HG03354 (cell line): Measurements from ENCODE around the gene ITGB2.

Source experiments
- ATAC-seq: cut with Tn5 transposase; IDR thresholded peaks from one replicate; pipeline ENCODE4 v1.9.1; 2021; ENCODE audit warnings: mild to moderate bottlenecking; ENCODE audit not compliant: unreplicated experiment, poor library complexity, severe bottlenecking

Gene ITGB2

DNA sequence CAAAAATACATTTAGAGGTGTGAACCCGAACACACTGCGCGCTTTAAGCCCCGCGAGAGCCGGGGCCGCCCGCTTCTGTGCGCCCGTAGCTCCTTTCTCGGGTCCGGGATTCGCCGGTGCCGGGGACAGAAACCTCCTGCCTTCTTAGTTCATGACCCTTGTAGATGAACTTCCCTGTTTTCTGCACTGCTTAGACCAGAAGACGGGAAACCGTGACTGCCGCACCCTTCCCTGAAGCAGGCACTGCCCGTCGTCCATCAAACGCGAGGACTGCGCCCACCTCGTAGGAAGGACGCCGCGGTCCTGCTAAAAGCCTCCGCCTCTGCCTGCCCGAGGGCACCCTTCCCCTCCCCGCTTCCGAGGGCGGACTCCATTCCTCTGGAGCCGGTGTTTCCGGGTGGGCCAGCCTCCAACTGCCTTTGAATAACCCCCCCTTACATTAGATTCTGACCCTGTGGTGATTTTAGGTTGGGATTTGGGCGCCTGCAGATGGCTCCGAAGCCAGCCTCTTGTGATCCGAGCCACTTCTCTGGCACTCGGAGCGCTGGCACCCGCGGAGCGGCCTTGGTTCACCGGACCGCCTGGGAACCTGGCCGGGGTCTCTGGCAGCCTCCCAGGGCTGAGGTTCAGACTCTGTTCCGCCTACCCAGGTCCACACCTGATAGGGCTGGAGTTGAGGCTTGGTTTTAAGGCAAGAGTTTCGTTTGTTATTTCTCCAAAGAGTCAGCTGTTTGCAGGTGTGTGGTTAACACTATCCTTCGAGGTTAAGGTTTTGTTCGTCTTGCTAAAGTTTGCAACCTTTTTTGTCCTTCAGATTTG is 46.0 kb downstream of the ITGB2 start:
- peak; percentile 13 for ATAC-seq

DNA sequence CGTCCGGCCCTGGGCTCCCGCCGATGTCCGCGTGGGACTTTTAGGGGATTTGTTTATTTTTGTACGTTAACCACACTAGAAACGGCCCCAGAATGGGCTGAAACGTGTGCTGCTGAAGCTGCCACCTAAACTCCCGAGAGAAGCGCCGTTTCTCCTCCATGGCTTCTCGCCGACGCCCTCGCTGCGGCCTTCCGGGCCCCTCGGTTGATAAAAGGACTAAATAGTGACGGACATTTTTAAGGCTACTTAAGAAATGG is 46.5 kb downstream of the ITGB2 start:
- peak; percentile 2 for ATAC-seq

DNA sequence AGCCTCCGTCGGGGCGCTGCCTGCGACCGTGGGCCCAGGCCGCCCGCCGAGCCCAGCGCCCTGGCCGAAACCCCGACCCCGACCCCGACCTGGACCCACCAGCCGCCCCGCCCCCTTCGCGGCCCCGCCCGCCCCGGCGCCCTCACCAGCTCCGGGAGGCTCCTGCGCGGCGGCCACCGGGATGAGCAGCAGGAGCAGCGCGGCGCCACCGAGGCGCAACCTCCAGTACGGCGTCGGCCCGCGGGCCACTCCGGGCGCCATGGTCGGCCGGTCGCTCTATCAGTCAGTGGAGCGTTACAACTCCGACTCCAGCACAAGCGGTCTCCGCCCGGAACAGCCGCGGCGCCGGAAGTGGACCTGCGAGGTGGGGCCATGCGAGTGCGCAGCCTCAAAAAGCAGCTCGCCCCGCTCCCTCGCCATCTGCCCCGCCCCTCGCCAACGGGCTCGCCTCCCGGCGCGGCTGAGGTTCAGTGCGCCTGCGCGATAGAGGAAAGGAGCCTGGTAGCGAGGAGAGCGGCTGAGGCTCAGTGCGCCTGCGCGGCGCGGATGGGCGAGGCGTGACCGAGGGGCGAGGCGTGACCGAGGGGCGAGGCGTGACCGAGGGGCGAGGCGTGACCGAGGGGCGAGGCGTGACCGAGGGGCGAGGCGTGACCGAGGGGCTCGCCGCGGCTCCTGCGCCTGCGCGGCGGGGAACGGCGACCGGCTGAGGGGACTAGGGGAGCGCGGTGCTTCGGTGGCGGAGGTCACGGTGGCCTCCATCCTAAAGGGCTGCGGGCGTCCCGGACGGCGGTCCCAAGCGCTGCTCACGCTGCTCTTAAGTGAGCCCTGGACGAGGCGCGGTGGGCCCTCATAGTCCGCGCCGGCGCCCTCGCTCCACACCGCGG is 47.1 kb downstream of the ITGB2 start, which contains the start of gene PTTG1IP:
TSS of gene PTTG1IP (minus strand) at position 335 of the 884 bp plus-strand sequence. CDS start at position 261, 74 bp downstream.
- ATAC-seq = peak; percentile 76

DNA sequence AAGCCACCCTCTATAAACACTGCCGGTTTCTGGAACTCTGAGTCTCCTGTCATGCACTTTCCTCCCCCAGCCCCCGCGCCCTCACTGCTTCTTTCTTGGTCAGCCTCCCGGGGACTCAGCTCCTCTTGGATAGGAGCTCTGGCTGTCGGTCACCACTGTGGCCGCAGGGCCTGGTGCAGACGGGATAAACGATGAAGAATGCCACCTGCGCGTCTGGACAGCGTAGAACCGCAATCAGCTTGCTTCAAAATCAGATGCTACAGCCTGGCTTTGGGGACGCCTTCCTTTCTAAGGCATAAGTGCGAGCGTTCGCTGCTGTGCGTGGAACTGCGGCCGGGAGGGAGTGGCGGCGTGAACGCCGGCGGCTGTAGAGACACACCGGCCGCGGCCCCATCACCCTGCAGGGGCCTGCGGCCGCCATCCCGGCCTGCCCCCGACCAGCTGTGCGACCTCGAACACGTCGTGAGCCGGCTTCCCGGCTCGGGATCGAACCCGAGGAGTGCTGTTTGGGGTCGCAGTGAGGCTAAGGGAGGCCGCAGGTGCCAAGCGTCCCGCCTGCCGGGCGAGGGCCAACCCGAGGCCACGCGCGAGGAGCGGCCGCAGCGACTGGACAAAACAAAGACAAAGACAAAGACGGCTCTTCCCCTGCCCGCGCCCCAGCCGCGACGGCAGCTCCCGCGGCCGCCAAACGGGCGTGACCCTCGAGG is 47.9 kb downstream of the ITGB2 start:
- ATAC-seq = peak; percentile 3

DNA sequence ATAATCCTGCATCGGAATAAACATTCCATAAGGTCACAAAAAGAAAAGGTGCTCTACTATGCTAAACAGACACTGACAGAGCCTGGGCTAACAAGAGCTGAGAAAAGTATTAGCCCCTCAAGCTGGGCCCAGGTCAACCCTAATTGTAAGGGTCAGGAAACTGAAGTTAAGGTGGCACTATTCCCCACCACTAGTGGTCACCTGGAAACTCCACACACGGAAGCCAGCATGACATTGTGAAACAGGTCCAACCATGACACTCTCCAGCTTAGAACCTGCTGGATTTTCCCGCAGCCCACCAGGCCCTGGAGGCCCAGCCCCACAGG is 48.4 kb downstream of the ITGB2 start:
- ATAC-seq = no peak

DNA sequence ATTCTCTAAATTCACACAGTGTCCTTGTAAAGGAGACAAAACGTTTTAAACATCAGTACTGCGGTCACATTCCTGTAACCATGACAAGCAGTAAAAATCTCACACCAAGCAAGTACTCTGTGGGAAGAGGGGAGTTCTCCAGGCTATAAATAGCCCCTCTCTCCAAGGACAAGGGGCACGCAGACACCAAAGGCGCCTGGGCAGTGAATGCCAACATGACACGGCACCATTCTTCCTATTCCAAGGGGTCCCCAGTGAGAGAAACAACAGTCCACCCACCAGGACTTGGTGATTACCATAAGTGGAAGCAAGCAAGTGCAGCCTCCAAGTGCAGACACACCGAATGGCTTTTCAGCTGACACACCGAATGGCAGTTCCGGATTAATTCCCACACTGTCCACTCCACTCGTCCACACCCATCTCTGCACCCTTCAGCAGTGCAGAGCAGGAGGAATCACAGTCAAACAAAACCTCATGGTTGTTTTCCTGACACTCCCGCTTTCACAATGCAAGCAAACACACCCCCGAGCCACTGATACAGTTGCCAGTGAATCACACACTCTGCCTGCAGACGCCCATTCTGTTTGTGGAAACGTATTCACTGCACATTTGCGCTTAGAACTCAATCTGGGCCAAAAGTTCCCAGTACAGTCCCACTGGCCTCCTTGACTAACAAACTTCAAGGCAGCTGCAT is 49.0 kb downstream of the ITGB2 start:
- ATAC-seq = no peak

DNA sequence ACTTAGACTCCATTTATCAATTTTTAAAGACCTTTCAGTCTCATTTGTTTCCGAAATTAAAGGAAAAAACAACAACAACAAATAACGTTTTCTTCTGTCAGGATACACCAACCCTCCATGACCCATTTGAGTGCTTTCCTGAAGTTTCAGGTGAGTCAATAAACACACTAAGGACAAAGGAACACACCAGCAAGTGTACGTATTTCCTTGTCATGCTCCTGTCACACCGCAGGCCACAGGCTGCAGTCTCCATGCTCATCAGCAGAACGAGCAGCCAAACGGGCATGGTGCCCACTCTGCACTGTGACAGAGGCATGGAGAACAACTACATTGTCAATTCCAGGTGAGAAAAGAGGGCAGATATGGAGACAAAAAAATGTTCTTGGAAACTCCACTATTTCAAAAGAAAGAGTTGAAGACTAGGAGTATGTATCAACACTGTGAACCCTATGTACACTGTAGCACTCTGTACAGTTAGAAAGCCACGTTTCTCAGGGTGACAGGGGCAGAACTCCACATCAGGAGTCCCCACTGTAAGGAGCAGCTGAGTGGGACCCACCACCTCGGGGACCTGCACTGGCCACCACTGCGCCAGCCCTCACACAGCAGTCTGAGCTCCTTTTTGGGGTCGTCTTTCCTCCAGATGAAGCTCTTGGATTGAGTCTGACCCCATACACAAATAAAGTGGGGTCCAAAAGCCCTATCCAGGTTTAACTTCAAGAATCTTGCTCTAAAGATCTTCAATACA is 49.8 kb downstream of the ITGB2 start:
- no peak for ATAC-seq

DNA sequence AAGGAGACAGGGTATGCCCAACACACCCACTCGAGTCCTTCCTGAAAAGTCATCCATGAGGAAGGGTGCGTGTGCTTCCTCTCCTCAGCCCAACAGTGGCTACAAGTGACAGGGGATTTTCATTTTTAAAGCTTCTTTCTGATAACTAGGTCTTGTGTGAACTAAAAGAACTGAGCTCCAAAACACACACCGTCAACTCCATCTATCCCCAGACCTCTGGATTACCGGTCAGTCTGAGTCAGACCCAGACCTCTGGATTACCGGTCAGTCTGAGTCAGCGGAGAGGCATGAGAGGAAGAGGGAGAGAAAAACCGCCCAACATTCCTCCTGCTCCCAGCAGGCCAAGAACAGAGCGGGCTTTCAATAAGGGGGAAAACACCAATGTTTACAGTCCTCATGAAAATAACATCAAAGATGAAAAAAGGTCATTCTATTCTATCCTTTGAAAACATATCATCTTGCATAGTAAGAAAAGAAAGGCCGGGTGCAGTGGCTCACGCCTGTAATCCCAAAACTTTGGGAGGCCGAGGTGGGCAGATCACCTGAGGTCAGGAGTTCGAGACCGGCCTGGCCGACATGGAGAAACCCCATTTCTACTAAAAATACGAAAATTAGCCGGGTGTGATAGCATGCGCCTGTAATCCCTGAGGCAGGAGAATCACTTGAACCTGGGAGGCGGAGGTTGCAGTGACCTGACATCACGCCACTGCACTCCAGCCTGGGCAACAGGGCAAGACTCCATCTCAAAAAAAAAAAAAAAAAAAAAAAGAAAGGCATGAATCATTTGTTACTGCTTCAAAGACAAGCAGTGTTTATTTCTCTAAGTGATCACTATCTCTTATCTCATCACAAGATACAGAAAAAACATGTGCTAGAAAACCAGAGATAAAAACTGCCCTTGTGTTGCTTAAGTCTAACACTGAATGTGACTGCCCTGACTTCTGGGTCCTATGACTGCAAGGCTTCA is 50.6 kb downstream of the ITGB2 start:
- no peak for ATAC-seq

DNA sequence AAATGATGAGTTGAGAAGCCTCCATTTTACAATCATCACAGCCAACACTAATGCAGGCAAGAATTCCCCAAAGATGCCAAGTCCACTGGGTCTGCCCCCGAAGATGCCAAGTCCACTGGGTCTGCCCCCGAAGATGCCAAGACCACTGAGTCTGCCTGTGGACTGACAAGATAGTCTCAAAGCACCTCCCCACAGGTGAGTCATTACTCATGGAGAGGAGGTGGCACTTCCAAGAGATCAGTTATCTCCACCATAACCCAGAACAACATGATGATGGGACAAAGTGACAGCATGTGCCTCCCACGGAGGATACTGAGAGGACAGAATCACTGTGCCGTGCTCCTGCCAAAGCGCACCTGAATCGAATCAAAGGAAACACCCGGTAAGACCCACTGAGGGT is 52.0 kb downstream of the ITGB2 start:
- no peak for ATAC-seq

DNA sequence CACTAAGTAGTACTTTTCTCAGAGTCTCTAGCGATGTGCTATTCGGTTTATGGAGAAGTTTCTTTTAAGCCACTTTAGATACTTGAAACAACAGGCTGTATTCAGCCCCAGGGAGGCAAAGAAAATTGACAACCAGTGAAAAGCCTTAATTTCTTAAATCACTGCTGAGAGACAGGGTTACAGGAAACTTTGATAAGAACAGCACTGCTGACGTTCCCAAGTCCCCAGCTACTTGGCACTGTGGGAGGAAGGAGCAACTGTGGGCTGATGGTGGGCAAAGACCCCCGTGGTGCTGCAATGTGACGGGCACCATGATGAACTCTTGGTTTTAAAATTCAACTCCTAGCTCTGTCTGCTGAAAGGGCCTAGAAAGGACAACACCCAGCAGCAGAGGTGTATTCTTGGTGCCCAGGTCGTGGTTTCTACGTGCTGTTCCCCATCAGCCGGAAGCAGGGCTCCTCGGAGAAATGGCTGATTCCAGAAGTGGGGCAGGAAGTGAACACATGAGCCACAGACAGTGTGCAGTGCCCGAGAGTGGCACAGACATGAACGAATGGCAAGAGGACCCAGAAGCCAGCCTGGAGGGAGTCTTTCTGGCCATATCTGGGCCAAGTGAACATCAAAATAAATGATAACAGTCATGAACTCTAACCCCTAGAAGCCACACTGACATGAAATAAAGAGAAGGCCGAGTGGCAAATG is 52.5 kb downstream of the ITGB2 start:
- ATAC-seq = no peak

DNA sequence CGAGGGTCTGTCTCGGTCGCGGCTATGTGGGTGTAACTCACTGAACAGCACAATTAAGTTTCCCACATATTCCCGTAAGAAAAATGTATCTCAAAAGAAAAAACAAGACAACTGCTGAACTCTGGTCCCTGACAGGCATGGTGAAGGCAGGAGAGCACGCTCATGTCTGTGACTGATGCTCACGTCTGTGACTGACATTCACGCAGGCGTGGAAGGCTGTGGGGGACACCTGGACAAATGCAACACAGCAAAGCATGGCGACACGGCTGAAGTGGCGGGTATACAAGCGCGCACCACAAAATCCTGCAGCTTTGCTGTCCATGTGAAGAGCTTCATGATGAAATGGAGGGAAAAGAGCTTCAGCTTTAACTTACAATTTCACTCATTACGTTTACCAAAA is 53.2 kb downstream of the ITGB2 start:
- no peak for ATAC-seq

DNA sequence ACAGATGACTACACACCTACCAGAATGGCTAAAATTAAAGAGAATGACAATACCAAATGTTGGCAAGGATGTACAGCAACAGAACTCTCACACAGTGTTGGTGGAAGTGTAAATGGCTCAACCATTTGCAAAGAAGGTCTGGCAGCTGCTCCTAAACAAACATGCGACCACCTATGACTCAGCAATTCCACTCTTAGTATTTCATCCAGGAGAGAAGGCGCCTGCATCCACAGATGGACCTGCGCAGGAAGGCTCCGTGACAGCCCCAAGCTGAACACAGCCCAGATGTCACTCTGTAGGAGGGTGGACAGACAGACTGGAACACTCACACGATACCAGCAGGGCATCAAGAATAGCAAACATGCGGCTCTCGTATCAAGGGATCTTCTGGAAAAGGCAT is 53.9 kb downstream of the ITGB2 start:
- ATAC-seq = no peak

DNA sequence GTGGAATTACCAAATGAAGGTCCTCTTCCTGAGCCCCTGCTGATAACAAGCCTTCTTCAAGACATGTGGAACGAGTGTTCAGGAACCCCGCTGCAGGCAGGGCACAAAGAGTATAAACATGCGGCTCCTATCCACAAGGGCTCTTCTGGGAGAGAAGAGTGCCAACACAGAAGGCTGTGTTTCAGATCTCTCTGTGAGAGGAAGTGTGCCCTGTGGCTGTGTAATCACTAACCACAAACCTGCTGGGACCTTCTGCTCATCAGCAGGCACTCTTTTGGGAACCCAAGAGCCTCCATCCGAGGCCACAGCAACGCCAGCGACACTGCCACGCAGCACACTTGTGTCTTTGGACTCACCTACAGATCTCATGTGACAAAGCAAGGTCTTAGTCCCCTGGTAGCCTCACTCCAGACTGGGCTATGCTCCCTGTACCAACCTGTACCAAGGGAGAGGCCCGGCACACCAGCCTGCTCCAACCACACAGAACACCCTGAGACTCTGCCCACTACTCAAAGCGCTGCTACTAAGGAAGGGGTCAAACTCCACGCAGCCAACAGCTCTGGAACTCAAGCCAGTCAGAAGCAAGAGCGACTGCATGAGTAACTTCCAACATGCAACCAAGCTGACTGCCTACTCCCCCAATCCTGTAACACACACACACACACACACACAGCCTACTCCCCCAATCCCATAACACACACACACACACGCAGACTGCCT is 55.0 kb downstream of the ITGB2 start:
- no peak for ATAC-seq

DNA sequence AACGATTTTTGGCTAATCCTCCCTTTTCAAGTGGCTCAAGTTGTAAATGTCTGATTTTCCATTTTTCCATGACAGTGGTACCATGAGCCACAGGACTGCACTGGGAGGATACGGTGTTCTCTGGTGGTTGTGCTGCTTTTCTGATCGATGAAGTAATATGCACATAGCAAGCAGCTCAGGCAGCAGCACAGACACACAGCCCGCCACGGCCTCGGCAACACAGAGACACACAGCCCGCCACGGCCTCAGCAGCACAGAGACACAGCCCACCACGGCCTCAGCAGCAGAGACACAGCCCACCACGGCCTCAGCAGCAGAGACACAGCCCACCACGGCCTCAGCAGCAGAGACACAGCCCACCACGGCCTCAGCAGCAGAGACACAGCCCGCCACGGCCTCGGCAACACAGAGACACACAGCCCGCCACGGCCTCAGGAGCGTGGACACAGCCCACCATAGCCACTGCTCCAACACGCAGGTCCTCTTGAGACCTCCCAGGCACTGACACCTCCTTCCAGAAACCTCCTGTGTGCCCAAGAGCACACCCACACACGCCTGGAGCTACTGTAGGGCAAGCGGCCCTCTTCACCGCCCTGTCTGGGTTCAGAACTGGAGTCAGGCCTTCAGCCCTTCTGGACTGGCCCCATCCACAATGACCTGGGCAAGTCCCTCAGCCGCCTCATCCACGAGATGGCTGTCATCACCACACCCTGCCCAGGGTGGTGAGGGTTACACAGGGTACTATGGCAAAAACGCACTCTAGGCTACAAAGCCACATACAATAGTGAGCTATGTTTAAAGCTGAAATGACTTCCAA is 57.6 kb downstream of the ITGB2 start:
- no peak for ATAC-seq

DNA sequence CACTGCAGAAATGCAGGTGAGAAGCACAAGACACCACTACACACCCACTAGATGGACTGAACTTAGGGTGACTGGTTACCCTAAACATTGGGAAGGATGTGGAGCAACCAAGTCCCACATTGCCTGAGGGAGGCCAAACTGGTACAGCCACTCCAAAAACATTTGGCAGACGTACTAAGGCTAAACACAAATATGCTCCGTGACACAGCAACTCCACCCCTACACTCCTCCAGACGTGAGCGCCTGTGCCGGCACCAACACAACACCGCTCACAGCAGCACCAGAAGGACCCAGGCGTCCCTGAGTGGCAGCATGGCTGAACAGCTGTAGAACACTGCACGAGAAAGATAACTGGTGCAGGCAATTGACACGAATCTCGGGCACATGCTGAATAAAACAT is 61.9 kb downstream of the ITGB2 start:
- ATAC-seq = no peak

DNA sequence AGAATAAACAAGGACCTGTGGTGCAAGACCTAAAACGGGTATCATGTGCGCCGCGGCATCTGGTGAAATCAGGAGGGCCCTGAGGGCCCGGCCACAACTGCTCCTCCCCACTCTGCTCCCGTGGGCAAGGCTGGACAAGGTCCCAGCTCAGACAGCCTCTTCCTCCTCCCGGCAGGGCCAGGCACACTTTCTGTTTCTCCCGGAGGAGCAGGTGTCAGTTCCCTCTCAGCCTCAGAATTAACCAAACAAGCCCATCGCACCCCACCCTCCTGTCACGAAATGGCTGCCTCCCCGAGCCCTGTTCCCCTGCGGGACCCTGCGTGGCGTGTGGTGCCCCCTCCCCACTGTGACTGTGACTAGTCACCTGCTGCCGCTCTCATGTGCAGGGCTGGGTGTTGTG is 62.4 kb downstream of the ITGB2 start:
- ATAC-seq = no peak
